ENCODE measurements around the gene SYNDIG1. TPM values are rescaled to one million over a fixed set of nuclear protein-coding genes. Genes with fewer than 3 reads are reported as not detected.

Gene SYNDIG1
- total RNA-seq, 2 experiments from 2014 or later, result not detected

DNA sequence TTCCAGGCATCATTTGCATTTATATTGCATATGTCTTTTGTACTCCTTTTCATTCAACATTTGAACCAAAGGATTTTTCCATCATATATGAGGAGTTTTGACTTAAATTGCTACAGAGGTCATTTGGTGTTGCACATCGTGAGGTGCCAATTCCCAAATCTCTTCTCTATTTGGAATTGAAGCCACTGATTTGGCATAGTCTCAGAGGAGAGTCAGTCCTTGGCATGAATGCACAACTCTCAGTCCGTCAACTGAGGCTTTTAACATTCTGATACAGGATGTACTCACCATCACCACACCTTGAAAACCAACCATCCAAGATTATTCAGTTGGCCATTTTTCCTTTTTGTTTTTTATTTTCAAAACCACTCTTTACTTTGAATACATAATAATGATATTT lies 31.1 kb upstream of the SYNDIG1 start:
- no peaks in the 10 kb centered on the region for H3K9me3 Mint-ChIP-seq
- POLR2A ChIA-PET, result no interaction called here
- no peaks in the 10 kb centered on the region for H3K4me1 Mint-ChIP-seq (ENCODE audit: low read depth)
- CTCF ChIA-PET, result no interaction called here
- intact Hi-C loops (cut with micrococcal nuclease), result no loop called here
- H3K36me3 Mint-ChIP-seq, result no peaks in the 10 kb centered on the region
- no peaks in the 10 kb centered on the region for H3K27me3 Mint-ChIP-seq
- no peak overlapping the region for H3K4me3 Mint-ChIP-seq
- no peak for DNase-seq
- H3K27ac Mint-ChIP-seq, result no peak overlapping the region

DNA sequence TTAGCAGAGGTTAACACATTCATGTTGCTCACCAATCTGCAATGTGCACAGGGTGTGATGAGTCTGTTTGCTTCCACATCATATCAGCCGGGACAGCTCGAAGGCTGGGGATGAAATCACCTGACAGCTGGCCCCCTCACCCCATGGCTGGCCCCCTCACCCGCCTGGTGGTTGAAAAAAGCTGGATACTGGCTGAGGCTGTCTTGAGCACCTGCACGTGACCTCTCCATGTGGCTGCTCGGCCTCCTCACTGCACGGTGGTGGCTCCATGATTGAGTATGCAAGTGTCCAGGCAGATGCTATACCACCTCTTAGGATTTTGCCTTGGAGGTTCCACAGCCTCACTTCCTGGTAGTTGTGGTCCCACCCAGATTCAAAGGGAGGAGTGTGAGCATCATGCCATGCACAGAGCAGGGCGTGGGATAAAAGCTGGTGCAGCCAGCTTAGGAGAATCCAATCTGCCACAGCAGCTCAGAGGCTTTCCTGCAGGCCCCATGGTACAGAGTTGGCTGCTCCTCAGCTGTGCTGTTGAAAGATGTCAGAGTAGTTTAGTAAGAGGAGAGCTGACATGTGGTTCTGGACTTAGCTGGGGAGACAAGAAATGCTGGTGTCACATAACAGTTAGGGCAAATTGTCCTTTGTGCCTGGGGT lies 29.6 kb upstream of the SYNDIG1 start:
- no peak for DNase-seq
- Mint-ChIP-seq H3K36me3 (no peaks in the 10 kb centered on the region), H3K4me1 (ENCODE audit: low read depth) (no peaks in the 10 kb centered on the region), H3K27ac (no peak overlapping the region), H3K27me3 (no peaks in the 10 kb centered on the region), H3K4me3 (no peak overlapping the region), H3K9me3 (no peaks in the 10 kb centered on the region)
- POLR2A ChIA-PET, result no interaction called here
- CTCF ChIA-PET, result no interaction called here
- intact Hi-C loops (cut with micrococcal nuclease), result no loop called here

DNA sequence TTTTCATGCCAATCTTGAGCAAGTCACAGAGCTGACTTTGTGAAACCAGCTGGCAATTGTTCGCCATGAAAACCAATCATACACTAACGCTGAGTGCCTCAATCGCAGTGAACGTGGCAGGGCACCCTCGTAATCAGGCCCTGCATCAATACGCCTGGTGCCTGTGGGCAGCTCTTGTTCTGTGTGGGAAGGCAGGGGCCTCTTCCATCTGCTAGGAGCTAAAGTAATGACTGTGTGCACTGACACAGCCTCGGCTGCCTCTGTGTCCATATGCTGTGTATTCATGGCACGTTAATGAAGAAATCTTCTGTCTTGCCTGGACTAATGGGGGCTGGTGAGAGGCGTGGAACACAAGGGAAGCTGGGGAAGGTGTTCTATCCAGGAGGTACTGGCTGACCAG lies 27.8 kb upstream of the SYNDIG1 start:
- ChIA-PET POLR2A (no interaction called here), CTCF (no interaction called here)
- DNase-seq, result no peak

GRCh38 chr20:24442909-24443308 lies 26.5 kb upstream of the SYNDIG1 start:
- intact Hi-C loops (cut with micrococcal nuclease), result no loop called here
- no peak for DNase-seq
- Mint-ChIP-seq H3K27me3 (no peaks in the 10 kb centered on the region), H3K9me3 (no peaks in the 10 kb centered on the region), H3K4me1 (ENCODE audit: low read depth) (no peaks in the 10 kb centered on the region), H3K36me3 (no peaks in the 10 kb centered on the region), H3K27ac (no peak overlapping the region), H3K4me3 (no peak overlapping the region)
- ChIA-PET CTCF (no interaction called here), POLR2A (no interaction called here)

More for the DNA sequence above, 27.8 kb upstream of the SYNDIG1 start:
- no peaks in the 10 kb centered on the region for H3K36me3 Mint-ChIP-seq
- H3K9me3 Mint-ChIP-seq, result no peaks in the 10 kb centered on the region
- intact Hi-C loops (cut with micrococcal nuclease), result no loop called here
- H3K27me3 Mint-ChIP-seq, result no peaks in the 10 kb centered on the region
- no peaks in the 10 kb centered on the region for H3K4me1 Mint-ChIP-seq (ENCODE audit: low read depth)
- no peak overlapping the region for H3K4me3 Mint-ChIP-seq
- H3K27ac Mint-ChIP-seq, result no peak overlapping the region

GRCh38 chr20:24443436-24443835 lies 26.0 kb upstream of the SYNDIG1 start:
- Mint-ChIP-seq H3K4me1 (ENCODE audit: low read depth) (no peaks in the 10 kb centered on the region), H3K4me3 (no peak overlapping the region)
- intact Hi-C loops (cut with micrococcal nuclease), result no loop called here

GRCh38 chr20:24444526-24445190 lies 24.8 kb upstream of the SYNDIG1 start:
- ChIA-PET POLR2A (no interaction called here), CTCF (interaction anchor here (0.7 kb wide), 1 partner anchor 17 kb away, joined by 3 read pairs; no protein-coding TSS in a partner anchor)
- intact Hi-C loops (cut with micrococcal nuclease), result no loop called here
- H3K9me3 Mint-ChIP-seq, result no peaks in the 10 kb centered on the region
- no peak overlapping the region for H3K4me3 Mint-ChIP-seq
- H3K27ac Mint-ChIP-seq, result no peak overlapping the region
- no peaks in the 10 kb centered on the region for H3K27me3 Mint-ChIP-seq
- no peaks in the 10 kb centered on the region for H3K4me1 Mint-ChIP-seq (ENCODE audit: low read depth)
- H3K36me3 Mint-ChIP-seq, result no peaks in the 10 kb centered on the region
- DNase-seq, result no peak

More at GRCh38 chr20:24443436-24443835, 26.0 kb upstream of the SYNDIG1 start:
- POLR2A ChIA-PET, result no interaction called here
- DNase-seq, result no peak
- Mint-ChIP-seq H3K36me3 (no peaks in the 10 kb centered on the region), H3K27ac (no peak overlapping the region), H3K27me3 (no peaks in the 10 kb centered on the region), H3K9me3 (no peaks in the 10 kb centered on the region)
- CTCF ChIA-PET, result no interaction called here

DNA sequence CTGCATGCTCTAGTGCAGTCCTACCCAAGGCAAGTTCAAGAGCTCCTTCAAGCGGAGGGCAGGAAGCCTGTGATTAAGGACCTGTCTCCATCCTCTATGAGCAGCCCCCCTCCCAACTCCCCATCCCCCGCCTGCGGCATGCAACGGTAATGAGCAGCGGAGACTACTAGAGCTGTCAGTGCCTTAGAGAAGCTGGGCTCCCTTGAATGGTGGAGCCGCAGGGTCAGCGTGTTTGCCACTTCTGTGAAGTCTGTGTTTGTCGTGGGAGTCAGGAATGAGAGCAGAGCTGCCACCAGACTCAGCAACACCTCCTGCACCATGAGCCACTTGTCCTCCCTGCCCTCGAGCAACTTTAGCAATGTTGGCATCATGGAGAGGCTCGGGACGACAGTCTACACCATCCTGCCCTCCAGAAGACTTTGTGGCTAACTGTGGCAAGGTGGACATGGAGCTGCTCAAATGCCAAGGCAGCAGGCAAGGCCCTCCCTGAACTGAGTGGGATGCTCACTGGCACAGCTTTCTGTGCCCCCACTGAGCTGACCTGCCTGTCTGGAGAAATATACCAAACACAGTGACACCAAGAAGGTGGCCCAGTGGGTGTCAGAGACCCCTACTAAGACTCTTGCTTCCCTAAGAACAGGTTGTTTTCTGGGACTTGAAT lies 23.8 kb upstream of the SYNDIG1 start:
- CTCF ChIA-PET, result interaction anchor here (0.7 kb wide), 1 partner anchor 16 kb away, joined by 3 read pairs; no protein-coding TSS in a partner anchor
- DNase-seq, result no peak
- no peak overlapping the region for H3K4me3 Mint-ChIP-seq
- H3K36me3 Mint-ChIP-seq, result no peaks in the 10 kb centered on the region
- H3K27ac Mint-ChIP-seq, result no peak overlapping the region
- no peaks in the 10 kb centered on the region for H3K9me3 Mint-ChIP-seq
- POLR2A ChIA-PET, result no interaction called here
- no peaks in the 10 kb centered on the region for H3K27me3 Mint-ChIP-seq
- no peaks in the 10 kb centered on the region for H3K4me1 Mint-ChIP-seq (ENCODE audit: low read depth)
- intact Hi-C loops (cut with micrococcal nuclease), result no loop called here

GRCh38 chr20:24446811-24447210 lies 22.6 kb upstream of the SYNDIG1 start:
- Mint-ChIP-seq H3K9me3 (no peaks in the 10 kb centered on the region), H3K27me3 (no peaks in the 10 kb centered on the region), H3K4me3 (no peak overlapping the region), H3K4me1 (ENCODE audit: low read depth) (no peaks in the 10 kb centered on the region), H3K27ac (no peak overlapping the region), H3K36me3 (no peaks in the 10 kb centered on the region)
- intact Hi-C loops (cut with micrococcal nuclease), result no loop called here
- ChIA-PET CTCF (no interaction called here), POLR2A (no interaction called here)
- DNase-seq, result no peak

GRCh38 chr20:24448170-24448569 lies 21.3 kb upstream of the SYNDIG1 start:
- no peak for DNase-seq
- H3K4me3 Mint-ChIP-seq, result no peak overlapping the region
- no peaks in the 10 kb centered on the region for H3K4me1 Mint-ChIP-seq (ENCODE audit: low read depth)

DNA sequence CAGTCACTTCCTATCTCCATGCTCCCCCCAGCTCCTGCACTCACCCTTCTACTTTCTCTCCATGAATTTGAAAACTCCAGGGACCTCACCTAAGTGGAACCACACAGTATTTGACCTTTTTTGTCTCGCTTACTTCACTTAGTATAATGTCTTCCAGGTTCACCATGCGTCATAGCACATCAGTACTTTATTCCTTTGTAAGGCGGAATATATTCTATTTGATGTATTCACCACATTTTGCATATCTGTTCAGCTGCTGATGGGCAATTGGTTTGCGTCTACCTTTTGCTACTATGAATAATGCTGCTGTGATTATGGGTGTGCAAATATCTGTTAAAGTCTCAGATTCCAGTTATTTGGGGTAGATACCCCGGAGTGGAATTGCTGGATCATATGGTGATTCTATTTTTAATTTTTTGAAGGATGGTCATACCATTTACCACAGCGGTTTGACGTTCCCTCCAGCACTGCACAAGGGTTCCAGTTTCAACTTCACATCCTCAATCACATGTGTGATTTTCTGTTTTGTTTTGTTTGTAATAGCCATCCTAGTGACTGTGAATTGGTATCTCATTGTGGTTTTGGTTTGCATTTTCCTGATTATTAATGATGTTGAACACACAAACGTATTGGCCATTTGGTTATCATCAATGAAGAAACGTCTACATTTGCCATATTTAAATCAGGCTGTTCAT lies 20.3 kb upstream of the SYNDIG1 start:
- no peak for DNase-seq
- Mint-ChIP-seq H3K4me1 (ENCODE audit: low read depth) (peaks cover 4% of the 10 kb centered on the region), H3K9me3 (no peaks in the 10 kb centered on the region), H3K27ac (no peak overlapping the region), H3K36me3 (no peaks in the 10 kb centered on the region), H3K4me3 (no peak overlapping the region), H3K27me3 (peaks cover 3% of the 10 kb centered on the region)
- intact Hi-C loops (cut with micrococcal nuclease), result no loop called here
- ChIA-PET CTCF (no interaction called here), POLR2A (no interaction called here)

More at GRCh38 chr20:24448170-24448569, 21.3 kb upstream of the SYNDIG1 start:
- POLR2A ChIA-PET, result no interaction called here
- intact Hi-C loops (cut with micrococcal nuclease), result no loop called here
- Mint-ChIP-seq H3K9me3 (no peaks in the 10 kb centered on the region), H3K36me3 (no peaks in the 10 kb centered on the region), H3K27me3 (peaks cover 3% of the 10 kb centered on the region), H3K27ac (no peak overlapping the region)
- CTCF ChIA-PET, result no interaction called here

- no peak for DNase-seq
- Mint-ChIP-seq H3K9me3 (no peaks in the 10 kb centered on the region), H3K4me3 (no peak overlapping the region), H3K4me1 (ENCODE audit: low read depth) (peaks cover 4% of the 10 kb centered on the region), H3K27ac (no peak overlapping the region), H3K27me3 (peaks cover 4% of the 10 kb centered on the region), H3K36me3 (no peaks in the 10 kb centered on the region)
- intact Hi-C loops (cut with micrococcal nuclease), result no loop called here
- ChIA-PET CTCF (no interaction called here), POLR2A (no interaction called here)
Observed at GRCh38 chr20:24450177-24450576, 19.3 kb upstream of the SYNDIG1 start.

DNA sequence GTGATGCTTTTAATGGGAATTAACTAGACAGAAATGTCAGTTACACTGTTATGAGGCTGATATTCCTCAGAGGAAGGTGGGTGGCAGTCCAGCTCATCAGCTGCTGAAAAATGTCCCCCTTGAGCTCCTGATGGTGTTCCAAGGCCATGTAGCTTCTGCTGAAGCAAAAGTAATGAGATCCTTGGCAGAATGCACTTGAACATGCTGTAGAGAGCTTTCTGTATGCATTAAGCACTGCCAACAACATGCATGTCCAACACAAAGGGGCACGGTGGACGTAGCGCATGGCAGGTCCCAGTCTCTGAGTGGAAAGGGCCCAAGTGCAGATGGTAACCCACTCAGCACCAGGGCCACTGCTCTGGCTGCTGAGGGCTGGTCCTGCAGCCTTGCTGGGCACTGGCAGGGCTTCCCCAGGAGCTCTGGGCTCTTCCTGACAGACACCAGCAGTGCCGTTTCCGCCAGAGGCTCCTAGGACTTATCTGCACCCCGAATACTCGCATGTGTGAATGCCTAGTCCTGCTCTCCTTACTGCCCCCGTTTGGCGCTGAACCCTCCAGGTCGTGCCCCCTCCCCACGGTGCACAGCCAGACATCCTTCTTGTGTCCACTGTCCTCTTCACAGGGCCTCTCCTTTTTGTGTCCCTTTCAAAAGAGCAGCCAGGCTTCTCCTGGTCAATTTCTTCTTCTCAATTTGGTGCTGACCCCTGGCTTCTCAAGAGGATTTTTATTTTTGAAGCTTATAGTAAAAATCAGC lies 18.6 kb upstream of the SYNDIG1 start:
- no peak for DNase-seq
- ChIA-PET POLR2A (no interaction called here), CTCF (no interaction called here)
- no peaks in the 10 kb centered on the region for H3K9me3 Mint-ChIP-seq
- H3K27ac Mint-ChIP-seq, result no peak overlapping the region
- intact Hi-C loops (cut with micrococcal nuclease), result no loop called here
- no peak overlapping the region for H3K4me3 Mint-ChIP-seq
- H3K27me3 Mint-ChIP-seq, result peaks cover 5% of the 10 kb centered on the region
- H3K4me1 Mint-ChIP-seq (ENCODE audit: low read depth), result peaks cover 4% of the 10 kb centered on the region
- no peaks in the 10 kb centered on the region for H3K36me3 Mint-ChIP-seq

All from activated CD4-positive, alpha-beta memory T cell treated with anti-CD3 and anti-CD28 coated beads for 36 hours (primary cell).